ENCODE data around the gene CNEP1R1. TPM values are rescaled to one million over a fixed set of nuclear protein-coding genes. Genes with fewer than 3 reads are reported as not detected.

CNEP1R1 gene
- total and polyA plus RNA-seq, 2 of the 8 experiments (the other 6 are each of a cell fraction or from before 2014, with no cell fraction given): 10.6 to 13.6 TPM

DNA sequence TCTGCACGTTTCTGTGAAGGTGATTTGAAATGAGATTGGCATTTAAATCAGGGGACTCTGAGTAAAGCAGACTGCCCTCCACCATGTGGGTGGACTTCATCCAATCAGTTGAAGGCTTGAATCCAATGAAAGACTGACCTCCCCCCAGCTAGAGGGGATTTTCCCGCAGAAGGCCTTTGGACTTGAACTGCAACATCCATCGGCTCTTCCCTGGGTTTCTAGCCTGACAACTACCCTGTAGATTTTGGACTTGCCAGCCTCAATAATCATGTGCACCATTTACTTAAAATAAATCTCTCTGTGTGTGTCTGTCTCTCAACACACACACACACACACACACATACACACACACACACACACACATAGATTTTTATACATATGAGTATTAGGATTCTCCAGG is 23.9 kb upstream of the CNEP1R1 start:
- Histone ChIP-seq H2AFZ (ENCODE audit: low read length) (no peak overlapping the region), H2BK20ac (ENCODE audit: low read length) (no peak overlapping the region), H3K27ac (ENCODE audit: low read depth, low read length) (no peak overlapping the region), H3K23ac (ENCODE audit: insufficient read length) (no peak overlapping the region), H2BK15ac (ENCODE audit: low read length) (no peak overlapping the region), H3K79me1 (ENCODE audit: low read depth, low read length) (no peaks in the 10 kb centered on the region), H3K23me2 (ENCODE audit: low read depth, low read length) (no peaks in the 10 kb centered on the region), H2BK120ac (replicated peaks; ENCODE audit: low read depth, low read length) (no peak overlapping the region), H2BK12ac (ENCODE audit: low read depth, low read length) (no peak overlapping the region), H3K56ac (replicated peaks; ENCODE audit: insufficient read length, low read depth, low read length) (no peak overlapping the region), H3K9ac (replicated peaks in 1 of 4; ENCODE audit: extremely low read depth in 1 of 4, low read depth in 3 of 4, low read length in 3 of 4) (no peak overlapping the region), H3K4ac (replicated peaks; ENCODE audit: insufficient read length, low read depth, low read length) (no peak overlapping the region), H2BK5ac (ENCODE audit: low read depth, low read length) (no peak overlapping the region), H3K36me3 (ENCODE audit: control insufficient read depth in 2 of 4, insufficient read depth in 4 of 4, low read length in 3 of 4) (no peaks in the 10 kb centered on the region), H3K14ac (ENCODE audit: insufficient read length) (no peak overlapping the region), H4K5ac (ENCODE audit: insufficient read length, low read depth, low read length) (no peak overlapping the region), H4K8ac (ENCODE audit: extremely low read depth, insufficient read depth, low read length) (no peak overlapping the region), H4K20me1 (replicated peaks in 1 of 2; ENCODE audit: control insufficient read depth in 1 of 2, insufficient read depth in 2 of 2, low read length in 2 of 2) (no peaks in the 10 kb centered on the region), H2AK5ac (ENCODE audit: low read depth, low read length) (no peak overlapping the region), H3K4me3 (ENCODE audit: extremely low read depth in 1 of 4, insufficient read depth in 2 of 4, low read depth in 3 of 4, low read length in 4 of 4) (no peak overlapping the region), H3K9me3 (ENCODE audit: insufficient read depth in 2 of 2, low read depth in 1 of 2, low read length in 1 of 2) (no peaks in the 10 kb centered on the region), H3K79me2 (ENCODE audit: control insufficient read depth in 1 of 2, insufficient read depth in 2 of 2, low read length in 2 of 2) (no peaks in the 10 kb centered on the region), H4K91ac (replicated peaks; ENCODE audit: insufficient read length, low read length) (no peak overlapping the region), H3K18ac (ENCODE audit: extremely low read depth, low read length) (no peak overlapping the region), H3K27me3 (replicated peaks in 1 of 4; ENCODE audit: control insufficient read depth in 3 of 4, extremely low read depth in 1 of 4, insufficient read depth in 3 of 4, low read length in 3 of 4) (no peaks in the 10 kb centered on the region), H3K4me2 (ENCODE audit: insufficient read depth in 1 of 2, low read depth in 2 of 2, low read length in 2 of 2) (no peak overlapping the region), H3K4me1 (replicated peaks in 1 of 4; ENCODE audit: control insufficient read depth in 3 of 4, insufficient read depth in 4 of 4, low read length in 3 of 4) (no peaks in the 10 kb centered on the region)
- WGBS, 2 experiments (ENCODE audit: extremely low coverage in 1 of 2, insufficient coverage in 1 of 2, insufficient read length in 1 of 2, insufficient replicate concordance in 2 of 2, low coverage in 1 of 2, low lambda C conversion rate in 2 of 2, missing lambda C conversion rate in 1 of 2): 81% methylated on average over 3 of the region's 3 CpGs; no CpG with 5 or more reads in 1 of the 2 experiments
- DNase-seq (ENCODE audit: low read depth in 1 of 2, low spot score in 2 of 2): no peak
- POLR2A ChIA-PET (ENCODE audit: partially characterized antibody): no interaction called here
- FAIRE-seq: no peak
- CTCF ChIA-PET (ENCODE audit: partially characterized antibody): interaction anchor here (1.0 kb wide), 1 partner anchor 24 kb away, joined by 3 read pairs; the partner anchor contains the start of gene CNEP1R1
- TF ChIP-seq CTBP2 (IDR thresholded peaks at IDR 0.05; ENCODE audit: borderline replicate concordance, insufficient read depth, insufficient read length, low read length) (no peak), CREB1 (IDR thresholded peaks at IDR 0.05) (no peak), GABPA (IDR thresholded peaks at IDR 0.05; ENCODE audit: borderline replicate concordance, insufficient read depth, low read length) (no peak), HDAC6 (IDR thresholded peaks at IDR 0.05; ENCODE audit: low read depth, low read length) (no peak), HDAC2 (IDR thresholded peaks at IDR 0.05; ENCODE audit: borderline replicate concordance in 1 of 2, low read depth in 2 of 2, low read length in 2 of 2) (no peak), SAP30 (IDR thresholded peaks at IDR 0.05; ENCODE audit: insufficient read depth, insufficient replicate concordance, low read length) (no peak), CHD1 (IDR thresholded peaks at IDR 0.05; ENCODE audit: low read depth, low read length) (no peak), RNF2 (IDR thresholded peaks at IDR 0.05; ENCODE audit: borderline replicate concordance, low read depth, low read length, missing control alignments, poor library complexity, severe bottlenecking) (no peak), TEAD4 (IDR thresholded peaks at IDR 0.05; ENCODE audit: low read depth, low read length) (no peak), JUN (IDR thresholded peaks at IDR 0.05; ENCODE audit: low read depth, low read length) (no peak), SRF (IDR thresholded peaks at IDR 0.05; ENCODE audit: low read depth, low read length) (no peak)
- TF ChIP-seq, protein P1, sequence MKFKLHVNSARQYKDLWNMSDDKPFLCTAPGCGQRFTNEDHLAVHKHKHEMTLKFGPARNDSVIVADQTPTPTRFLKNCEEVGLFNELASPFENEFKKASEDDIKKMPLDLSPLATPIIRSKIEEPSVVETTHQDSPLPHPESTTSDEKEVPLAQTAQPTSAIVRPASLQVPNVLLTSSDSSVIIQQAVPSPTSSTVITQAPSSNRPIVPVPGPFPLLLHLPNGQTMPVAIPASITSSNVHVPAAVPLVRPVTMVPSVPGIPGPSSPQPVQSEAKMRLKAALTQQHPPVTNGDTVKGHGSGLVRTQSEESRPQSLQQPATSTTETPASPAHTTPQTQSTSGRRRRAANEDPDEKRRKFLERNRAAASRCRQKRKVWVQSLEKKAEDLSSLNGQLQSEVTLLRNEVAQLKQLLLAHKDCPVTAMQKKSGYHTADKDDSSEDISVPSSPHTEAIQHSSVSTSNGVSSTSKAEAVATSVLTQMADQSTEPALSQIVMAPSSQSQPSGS (IDR thresholded peaks at IDR 0.05; ENCODE audit: low read length): no peak
